Natural killer cell (primary cell): ENCODE measurements around the gene TRIM9. TPM values are rescaled to one million over a fixed set of nuclear protein-coding genes. Genes with fewer than 3 reads are reported as not detected.
"Not testable (repeated sequence)": the region's sequence is repeated elsewhere in the genome, so short reads cannot be mapped to it uniquely, and the experiment has no call there.

Experiments
- ATAC-seq, 3 donors: fragments of 150-1000 bp in 2 of 3; fragments of 200-7000 bp in 1 of 3; cut with Tn5 transposase; 1 replicate in 1 of 3; 2 replicates in 2 of 3; pipeline ENCODE4 v1.10.0; 2021; ENCODE audit warnings: mild to moderate bottlenecking in 2 of 3, moderate library complexity in 2 of 3
- DNase-seq, 2 donors: peaks; one replicate each; pipeline versions ENCODE4 v3.0.0 to v3.0.0-alpha.2; 2013 to 2021; ENCODE audit warnings: mixed read lengths in 1 of 2
- H3K27ac ChIP-seq: one replicate; pipeline ENCODE4 v1.5.1; 2013; ENCODE audit warnings: mild to moderate bottlenecking, low read length
- H3K27me3 ChIP-seq: one replicate; pipeline ENCODE4 v1.6.1; 2013; ENCODE audit warnings: low read length; ENCODE audit not compliant: control insufficient read depth, insufficient read depth
- H3K36me3 ChIP-seq: one replicate; pipeline ENCODE4 v1.6.1; 2013; ENCODE audit warnings: low read length; ENCODE audit not compliant: control insufficient read depth, insufficient read depth
- H3K4me1 ChIP-seq: one replicate; pipeline ENCODE4 v1.6.1; 2013; ENCODE audit warnings: low read length; ENCODE audit not compliant: control insufficient read depth, insufficient read depth
- H3K4me3 ChIP-seq: one replicate; pipeline ENCODE4 v1.5.1; 2013; ENCODE audit warnings: low read length
- H3K9me3 ChIP-seq: one replicate; pipeline ENCODE4 v1.6.1; 2013; ENCODE audit warnings: low read length; ENCODE audit not compliant: control insufficient read depth, insufficient read depth
- H3K27ac Mint-ChIP-seq, 2 donors: one replicate each; pipeline ENCODE4 v1.8.0; 2022; ENCODE audit warnings: mild to moderate bottlenecking in 2 of 2, mixed read lengths in 2 of 2, moderate library complexity in 1 of 2
- H3K27me3 Mint-ChIP-seq, 2 donors: one replicate each; pipeline ENCODE4 v1.8.0; 2022; ENCODE audit warnings: low read depth in 2 of 2, mixed read lengths in 2 of 2
- H3K36me3 Mint-ChIP-seq: one replicate; pipeline ENCODE4 v1.8.0; 2022; ENCODE audit warnings: mixed read lengths
- H3K4me1 Mint-ChIP-seq, 2 donors: one replicate each; pipeline ENCODE4 v1.8.0; 2022; ENCODE audit warnings: mixed read lengths in 2 of 2
- H3K4me3 Mint-ChIP-seq: one replicate; pipeline ENCODE4 v1.8.0; 2022; ENCODE audit warnings: mild to moderate bottlenecking, moderate library complexity, mixed read lengths
- H3K9me3 Mint-ChIP-seq, 2 donors: one replicate each; pipeline ENCODE4 v1.8.0; 2022; ENCODE audit warnings: mixed read lengths in 2 of 2
- CTCF ChIP-seq: fragments of 200-600 bp; IDR thresholded peaks from one replicate; pipeline ENCODE4 v1.8.0; 2022; ENCODE audit warnings: antibody characterized with exemption
- WGBS: methylation state at CpG from one replicate; pipeline ENCODE4 v1.1.7; 2013; ENCODE audit warnings: missing lambda C conversion rate; ENCODE audit not compliant: insufficient coverage; 5-methylcytosine and 5-hydroxymethylcytosine counted together
- intact Hi-C: fragments of 100-400 bp; cut with micrococcal nuclease; formaldehyde crosslinking; loops from one replicate; pipeline ENCODE4 v1.14.2; 2022
- total RNA-seq, 4 donors: library from RNA; stranded (reverse); fragments of 120-200 nt in 1 of 4; gene quantifications; one replicate each; pipeline versions ENCODE4 v1.2.3 to v1.2.4, GENCODE V29; 2013 to 2022

The TRIM9 gene
- total RNA-seq, 3 donors from 2014 or later (not counting 1 experiment from before 2014, with no cell fraction given) = 0.25 to 0.40 (median 0.35) TPM

GRCh38 chr14:50943943-50944646 lies 150.8 kb downstream of the TRIM9 start, which contains the start of gene PYGL:
TSS of gene PYGL (minus strand) at chr14:50944483. CDS start at chr14:50944403, 80 bp downstream.
- Mint-ChIP-seq H3K36me3 (no peaks in the 10 kb centered on the region), H3K9me3 (no peaks in the 10 kb centered on the region), H3K4me1 (peaks cover 6 to 14% of the 10 kb centered on the region in 2 donors), H3K27me3 (peaks cover 30 to 39% of the 10 kb centered on the region in 2 donors), H3K4me3 (peak within 1 kb of the TSS; percentile 89), H3K27ac (no peak within 1 kb of the TSS)
- Histone ChIP-seq H3K4me3 (peak within 1 kb of the TSS; percentile 45), H3K36me3 (no peaks in the 10 kb centered on the region), H3K9me3 (no peaks in the 10 kb centered on the region), H3K27me3 (peaks cover 16% of the 10 kb centered on the region), H3K27ac (no peak within 1 kb of the TSS), H3K4me1 (peaks cover 18% of the 10 kb centered on the region)
- peak in 1 of 2 donors; percentile 19 for DNase-seq
- WGBS = under 1% methylated on average over 74 of the region's 74 CpGs
- no peak for TF ChIP-seq CTCF
- ATAC-seq = peak; percentile 63 to 78 (median 77)
- intact Hi-C loops = no loop called here

- peaks cover 6 to 14% of the 10 kb centered on the region in 2 donors for H3K4me1 Mint-ChIP-seq
- intact Hi-C loops = no loop called here
- H3K4me3 Mint-ChIP-seq = peak overlapping the region; percentile 74
- Histone ChIP-seq H3K36me3 (no peaks in the 10 kb centered on the region), H3K4me3 (peak overlapping the region; percentile 45), H3K9me3 (no peaks in the 10 kb centered on the region), H3K4me1 (peaks cover 18% of the 10 kb centered on the region), H3K27ac (no peak overlapping the region), H3K27me3 (peaks cover 16% of the 10 kb centered on the region)
- no peaks in the 10 kb centered on the region for H3K36me3 Mint-ChIP-seq
- H3K27ac Mint-ChIP-seq = no peak overlapping the region
- 11% methylated on average over 26 of the region's 26 CpGs for WGBS
- H3K9me3 Mint-ChIP-seq = no peaks in the 10 kb centered on the region
- ATAC-seq = no peak
- H3K27me3 Mint-ChIP-seq = peaks cover 30 to 40% of the 10 kb centered on the region in 2 donors
- TF ChIP-seq CTCF = no peak
- DNase-seq = no peak
Measured at GRCh38 chr14:50943261-50943942, 151.5 kb downstream of the TRIM9 start.

GRCh38 chr14:50941638-50942037 lies 153.3 kb downstream of the TRIM9 start:
- H3K9me3 ChIP-seq, H3K36me3 ChIP-seq, H3K4me3 Mint-ChIP-seq, H3K27ac Mint-ChIP-seq, intact Hi-C loops, H3K4me3 ChIP-seq, DNase-seq, H3K27ac ChIP-seq, H3K36me3 Mint-ChIP-seq, H3K9me3 Mint-ChIP-seq, ATAC-seq: not testable (repeated sequence)
- peaks cover 16% of the 10 kb centered on the region for H3K27me3 ChIP-seq
- peaks cover 30 to 36% of the 10 kb centered on the region in 2 donors for H3K27me3 Mint-ChIP-seq
- H3K4me1 Mint-ChIP-seq = peaks cover 6 to 14% of the 10 kb centered on the region in 2 donors
- WGBS = 88% methylated on average over 8 of the region's 8 CpGs
- peaks cover 18% of the 10 kb centered on the region for H3K4me1 ChIP-seq

DNA sequence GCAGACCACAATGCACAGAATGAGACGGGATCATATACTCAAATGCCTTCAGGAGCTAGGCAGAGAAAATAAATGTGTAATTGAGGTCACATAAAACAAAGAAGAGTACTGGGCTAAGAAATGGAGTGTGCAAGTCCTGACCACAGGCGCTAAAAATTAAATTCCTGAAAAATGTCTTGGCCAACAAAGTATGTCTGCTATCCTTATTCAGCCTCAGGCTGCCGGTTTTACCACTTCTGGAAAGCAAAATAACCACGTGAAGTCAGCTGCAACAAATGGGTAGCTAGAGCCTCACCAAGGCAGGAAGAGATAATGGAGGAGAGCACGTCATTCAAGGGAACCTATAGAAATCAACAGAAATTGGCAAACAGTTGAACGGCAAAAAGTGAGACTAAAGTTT lies 153.8 kb downstream of the TRIM9 start:
- peaks cover 18% of the 10 kb centered on the region for H3K4me1 ChIP-seq
- no peaks in the 10 kb centered on the region for H3K9me3 Mint-ChIP-seq
- H3K36me3 ChIP-seq = no peaks in the 10 kb centered on the region
- H3K27me3 Mint-ChIP-seq = peaks cover 30 to 35% of the 10 kb centered on the region in 2 donors
- H3K4me3 Mint-ChIP-seq = no peak overlapping the region
- no peak overlapping the region for H3K27ac ChIP-seq
- H3K9me3 ChIP-seq = no peaks in the 10 kb centered on the region
- no peak for TF ChIP-seq CTCF
- intact Hi-C loops = no loop called here
- peaks cover 6 to 14% of the 10 kb centered on the region in 2 donors for H3K4me1 Mint-ChIP-seq
- H3K27ac Mint-ChIP-seq = no peak overlapping the region
- WGBS = 67% methylated on average over 6 of the region's 6 CpGs
- peaks cover 16% of the 10 kb centered on the region for H3K27me3 ChIP-seq
- DNase-seq (no peak), ATAC-seq (no peak)
- no peak overlapping the region for H3K4me3 ChIP-seq
- no peaks in the 10 kb centered on the region for H3K36me3 Mint-ChIP-seq
